GM23338 (cell line): ENCODE data around the gene MINDY3.

ENCODE experiments used
- ETS1 ChIP-seq: IDR thresholded peaks from 2 replicates; pipeline ENCODE4 v1.6.1; 2016; ENCODE audit warnings: antibody characterized with exemption
- EZH2 ChIP-seq: fragments of 200-600 bp; sonication (generic); IDR thresholded peaks from one replicate; pipeline ENCODE4 v1.8.0; 2017; ENCODE audit warnings: antibody characterized with exemption, mild to moderate bottlenecking, low read depth; ENCODE audit not compliant: unreplicated experiment
- JUNB ChIP-seq: IDR thresholded peaks from one replicate; pipeline ENCODE4 v1.6.1; 2016; ENCODE audit warnings: antibody characterized with exemption; ENCODE audit not compliant: unreplicated experiment
- POLR2AphosphoS5 ChIP-seq: IDR thresholded peaks from 2 replicates; pipeline ENCODE4 v1.6.1; 2016; ENCODE audit warnings: antibody characterized with exemption, low read depth
- ZNF331 ChIP-seq: fragments of 250-450 bp; sonication (Bioruptor Pico); IDR thresholded peaks from 2 replicates; pipeline ENCODE4 v1.5.0; 2020; ENCODE audit warnings: low read depth, mild to moderate bottlenecking, moderate library complexity
- TF ChIP-seq, protein P1 (sequence below), 2 experiments: fragments of 200-600 bp in 1 of 2; sonication (generic) in 1 of 2; conservative IDR thresholded peaks; 2 replicates each; pipeline versions ENCODE4 v1.5.1 to v1.6.1; 2016 to 2017; ENCODE audit warnings: antibody characterized with exemption in 2 of 2, low read depth in 2 of 2, mild to moderate bottlenecking in 2 of 2, moderate library complexity in 1 of 2
- TF ChIP-seq, protein P2 (sequence below): IDR thresholded peaks from one replicate; pipeline ENCODE4 v1.6.1; 2018; ENCODE audit warnings: antibody characterized with exemption; ENCODE audit not compliant: unreplicated experiment

- TF ChIP-seq, protein P1, sequence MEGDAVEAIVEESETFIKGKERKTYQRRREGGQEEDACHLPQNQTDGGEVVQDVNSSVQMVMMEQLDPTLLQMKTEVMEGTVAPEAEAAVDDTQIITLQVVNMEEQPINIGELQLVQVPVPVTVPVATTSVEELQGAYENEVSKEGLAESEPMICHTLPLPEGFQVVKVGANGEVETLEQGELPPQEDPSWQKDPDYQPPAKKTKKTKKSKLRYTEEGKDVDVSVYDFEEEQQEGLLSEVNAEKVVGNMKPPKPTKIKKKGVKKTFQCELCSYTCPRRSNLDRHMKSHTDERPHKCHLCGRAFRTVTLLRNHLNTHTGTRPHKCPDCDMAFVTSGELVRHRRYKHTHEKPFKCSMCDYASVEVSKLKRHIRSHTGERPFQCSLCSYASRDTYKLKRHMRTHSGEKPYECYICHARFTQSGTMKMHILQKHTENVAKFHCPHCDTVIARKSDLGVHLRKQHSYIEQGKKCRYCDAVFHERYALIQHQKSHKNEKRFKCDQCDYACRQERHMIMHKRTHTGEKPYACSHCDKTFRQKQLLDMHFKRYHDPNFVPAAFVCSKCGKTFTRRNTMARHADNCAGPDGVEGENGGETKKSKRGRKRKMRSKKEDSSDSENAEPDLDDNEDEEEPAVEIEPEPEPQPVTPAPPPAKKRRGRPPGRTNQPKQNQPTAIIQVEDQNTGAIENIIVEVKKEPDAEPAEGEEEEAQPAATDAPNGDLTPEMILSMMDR (conservative IDR thresholded peaks at IDR 0.05; ENCODE audit: low read depth in 2 of 2), result no peak
- TF ChIP-seq EZH2 (no peak), POLR2AphosphoS5 (no peak), JUNB (no peak), ETS1 (no peak), ZNF331 (CRISPR knock-in tag) (no peak)
- TF ChIP-seq, protein P2, sequence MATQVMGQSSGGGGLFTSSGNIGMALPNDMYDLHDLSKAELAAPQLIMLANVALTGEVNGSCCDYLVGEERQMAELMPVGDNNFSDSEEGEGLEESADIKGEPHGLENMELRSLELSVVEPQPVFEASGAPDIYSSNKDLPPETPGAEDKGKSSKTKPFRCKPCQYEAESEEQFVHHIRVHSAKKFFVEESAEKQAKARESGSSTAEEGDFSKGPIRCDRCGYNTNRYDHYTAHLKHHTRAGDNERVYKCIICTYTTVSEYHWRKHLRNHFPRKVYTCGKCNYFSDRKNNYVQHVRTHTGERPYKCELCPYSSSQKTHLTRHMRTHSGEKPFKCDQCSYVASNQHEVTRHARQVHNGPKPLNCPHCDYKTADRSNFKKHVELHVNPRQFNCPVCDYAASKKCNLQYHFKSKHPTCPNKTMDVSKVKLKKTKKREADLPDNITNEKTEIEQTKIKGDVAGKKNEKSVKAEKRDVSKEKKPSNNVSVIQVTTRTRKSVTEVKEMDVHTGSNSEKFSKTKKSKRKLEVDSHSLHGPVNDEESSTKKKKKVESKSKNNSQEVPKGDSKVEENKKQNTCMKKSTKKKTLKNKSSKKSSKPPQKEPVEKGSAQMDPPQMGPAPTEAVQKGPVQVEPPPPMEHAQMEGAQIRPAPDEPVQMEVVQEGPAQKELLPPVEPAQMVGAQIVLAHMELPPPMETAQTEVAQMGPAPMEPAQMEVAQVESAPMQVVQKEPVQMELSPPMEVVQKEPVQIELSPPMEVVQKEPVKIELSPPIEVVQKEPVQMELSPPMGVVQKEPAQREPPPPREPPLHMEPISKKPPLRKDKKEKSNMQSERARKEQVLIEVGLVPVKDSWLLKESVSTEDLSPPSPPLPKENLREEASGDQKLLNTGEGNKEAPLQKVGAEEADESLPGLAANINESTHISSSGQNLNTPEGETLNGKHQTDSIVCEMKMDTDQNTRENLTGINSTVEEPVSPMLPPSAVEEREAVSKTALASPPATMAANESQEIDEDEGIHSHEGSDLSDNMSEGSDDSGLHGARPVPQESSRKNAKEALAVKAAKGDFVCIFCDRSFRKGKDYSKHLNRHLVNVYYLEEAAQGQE, result no peak
These were observed 118.7 kb downstream of the MINDY3 start for GRCh38 chr10:15741581-15741980.
